GM18861 (cell line): ENCODE measurements around the gene CARHSP1.
"Not testable (repeated sequence)": the region's sequence is repeated elsewhere in the genome, so short reads cannot be mapped to it uniquely, and the experiment has no call there.

Source experiments
- ATAC-seq: cut with Tn5 transposase; IDR thresholded peaks from one replicate; pipeline ENCODE4 v1.9.1; 2021; ENCODE audit not compliant: unreplicated experiment

CARHSP1 gene

DNA sequence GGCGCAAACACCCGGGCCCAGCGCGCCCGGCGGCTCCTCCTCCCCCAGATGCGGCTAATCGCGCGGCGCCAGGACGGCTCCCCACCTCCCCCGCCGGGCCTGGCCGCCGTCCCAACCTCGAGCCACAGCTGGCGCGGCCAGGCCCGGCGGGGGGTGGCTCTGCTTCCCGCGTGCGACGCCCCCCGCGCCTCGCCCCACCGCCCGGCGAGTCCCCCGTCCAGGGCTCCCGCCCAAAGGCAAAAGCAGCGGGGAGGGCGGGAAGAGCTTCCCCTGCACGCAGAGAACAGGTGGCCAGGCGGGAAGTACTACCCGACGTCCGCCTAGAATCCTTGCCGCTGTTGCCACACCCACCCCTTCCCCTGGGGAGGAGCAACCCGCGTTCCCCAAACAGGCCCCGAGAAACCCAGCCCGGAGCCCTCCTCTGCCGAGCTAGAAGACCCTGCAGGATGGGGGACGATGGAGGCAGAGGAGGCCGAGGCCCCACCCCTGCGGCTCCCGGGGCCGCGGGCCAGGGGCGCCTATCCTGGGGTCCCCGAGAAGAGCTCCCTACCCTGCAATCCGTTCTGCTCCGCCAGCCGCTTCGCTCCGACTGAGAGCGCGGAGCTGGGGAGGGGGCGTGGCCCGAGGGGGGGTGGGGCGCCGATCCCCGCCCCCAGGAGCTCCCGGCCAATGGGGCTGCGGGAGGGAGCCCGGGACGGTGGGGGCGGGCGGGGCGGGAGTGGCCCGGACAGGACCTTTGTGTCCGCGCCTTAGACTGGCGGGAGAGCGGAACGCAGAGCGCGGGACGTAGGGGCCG, at the start of gene CARHSP1:
Gene CARHSP1, minus strand, starts transcription at position 591 of the 796 bp plus-strand sequence. CDS start 9,678 bp downstream, outside the sequence.
- ATAC-seq, result peak; percentile 54

DNA sequence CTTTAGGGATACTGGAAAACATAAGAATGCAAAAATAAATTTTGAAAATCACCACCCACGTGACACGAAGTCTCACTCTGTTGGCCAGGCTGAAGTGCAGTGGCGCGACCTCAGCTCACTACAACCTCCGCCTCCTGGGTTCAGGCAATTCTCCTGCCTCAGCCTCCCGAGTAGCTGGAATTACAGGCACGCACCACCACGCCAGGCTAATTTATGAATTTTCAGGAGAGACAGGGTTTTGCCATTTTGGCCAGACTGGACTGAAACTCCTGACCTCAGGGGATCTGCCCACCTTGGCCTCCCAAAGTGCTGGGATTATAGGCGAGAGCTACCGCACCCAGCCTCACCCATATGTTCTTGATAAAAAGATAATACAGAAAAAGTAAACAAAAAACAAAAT, 48.5 kb upstream of the CARHSP1 start:
- not testable (repeated sequence) for ATAC-seq

DNA sequence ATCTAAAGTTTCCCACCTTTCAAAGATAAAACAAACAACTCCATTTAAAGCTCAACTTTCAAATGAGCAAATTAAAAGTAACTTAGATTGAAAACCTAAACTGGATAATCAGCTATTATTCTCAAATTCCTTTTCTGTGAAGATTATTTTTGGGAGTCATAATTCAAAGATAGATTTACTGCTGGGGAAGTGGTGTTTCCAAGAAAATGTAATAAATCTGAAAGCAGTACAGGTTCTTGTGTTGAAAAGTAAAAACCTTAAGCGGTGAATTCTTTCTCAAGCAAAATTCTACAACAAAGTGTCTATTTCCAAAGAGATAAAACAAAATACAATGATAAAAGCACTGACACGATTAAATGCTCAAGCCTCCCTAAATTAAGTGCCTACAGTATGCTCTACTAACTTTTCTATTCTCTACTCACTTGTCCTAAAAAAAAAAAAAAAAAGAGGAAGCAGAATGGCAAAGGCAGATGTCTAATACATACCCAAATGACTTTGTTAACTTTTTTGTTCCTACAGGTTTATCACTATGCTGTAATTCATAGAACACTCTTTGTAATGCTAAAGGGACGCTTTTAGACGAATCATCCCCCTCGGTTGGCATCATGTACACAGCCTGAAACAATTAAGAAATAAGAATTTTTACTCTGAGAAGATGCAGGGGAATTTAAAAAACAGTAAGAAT, 47.9 kb upstream of the CARHSP1 start:
- no peak for ATAC-seq

DNA sequence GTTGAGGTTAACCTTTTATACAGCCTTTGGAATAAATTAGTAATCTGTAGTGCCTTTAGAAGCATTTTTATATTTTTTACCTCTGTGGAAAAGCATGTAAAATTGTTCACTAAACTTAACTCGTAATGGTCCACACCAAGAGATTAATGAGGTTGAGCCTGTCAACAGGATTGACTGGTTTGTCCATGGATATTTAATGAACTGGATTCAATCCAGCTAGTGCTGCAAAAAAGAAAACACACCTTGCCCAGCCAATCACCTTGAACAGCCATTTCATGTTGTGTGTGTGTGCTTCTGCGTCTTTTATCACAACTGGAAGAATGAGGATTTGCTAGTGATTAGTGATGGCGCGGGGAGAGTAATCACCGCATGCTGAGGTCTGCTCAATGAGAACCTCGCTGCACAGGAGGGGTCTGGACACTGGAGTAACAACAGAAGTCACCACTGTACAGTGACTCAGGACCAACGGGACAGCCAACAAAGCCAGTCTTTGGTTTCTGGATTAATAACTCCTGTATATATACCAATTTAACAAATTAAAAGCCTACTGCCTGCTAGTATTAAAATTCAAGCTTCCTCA, 47.0 kb upstream of the CARHSP1 start:
- no peak for ATAC-seq

DNA sequence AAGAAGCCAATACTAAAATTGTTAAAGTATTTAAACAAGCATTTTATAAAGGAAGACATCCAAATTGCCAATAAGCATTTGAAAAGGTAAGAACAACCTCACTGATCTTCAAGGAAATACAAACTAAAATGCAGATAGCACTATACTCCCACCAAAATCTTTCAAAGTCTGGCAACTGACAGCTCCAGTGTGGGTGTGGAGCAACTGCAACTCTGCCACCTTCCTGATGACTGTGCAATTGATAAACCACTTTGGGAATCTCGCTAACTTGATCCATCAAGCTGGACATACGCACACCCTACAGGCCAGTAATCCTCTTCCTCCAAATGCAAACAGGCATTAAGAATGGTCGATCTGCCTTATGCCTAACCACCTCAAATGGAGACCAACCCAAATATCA, 45.3 kb upstream of the CARHSP1 start:
- ATAC-seq, result no peak

DNA sequence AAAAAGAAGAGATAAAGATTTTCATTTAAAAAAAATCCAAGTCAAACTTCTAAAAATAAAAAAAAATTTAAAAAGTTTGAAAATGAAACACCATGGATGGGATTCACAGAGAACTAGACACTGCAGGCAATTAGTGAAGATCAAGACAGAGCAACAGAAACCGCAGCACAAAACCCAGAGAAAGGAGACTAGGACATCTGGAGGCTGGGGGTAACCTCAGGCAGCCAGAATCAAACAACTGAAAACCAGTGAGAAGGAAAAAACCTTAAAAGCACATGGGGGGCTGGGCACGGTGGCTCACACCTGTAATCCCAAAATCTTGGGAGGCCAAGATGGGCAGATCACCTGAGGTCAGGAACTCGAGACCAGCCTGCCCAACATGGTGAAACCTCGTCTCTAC, 44.0 kb upstream of the CARHSP1 start:
- no peak for ATAC-seq

DNA sequence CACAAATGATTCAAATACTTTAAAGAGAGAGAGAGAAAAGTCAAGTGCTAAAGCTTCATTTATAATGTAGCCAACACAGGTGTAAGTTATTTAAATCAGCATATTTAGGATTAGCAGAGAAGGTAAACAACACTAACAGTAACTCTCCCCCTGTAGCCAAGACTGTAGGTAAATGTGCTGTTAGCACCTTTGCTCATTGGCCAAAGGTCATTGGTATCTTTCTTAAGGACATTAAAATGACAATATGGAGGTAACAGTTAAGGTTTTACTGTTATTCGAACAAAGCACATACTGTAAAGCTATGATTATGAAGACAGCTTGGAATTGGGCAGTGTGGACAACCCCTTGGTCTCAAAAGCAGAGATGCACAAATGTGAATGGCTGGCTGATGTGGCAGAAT, 42.0 kb upstream of the CARHSP1 start:
- ATAC-seq, result no peak

DNA sequence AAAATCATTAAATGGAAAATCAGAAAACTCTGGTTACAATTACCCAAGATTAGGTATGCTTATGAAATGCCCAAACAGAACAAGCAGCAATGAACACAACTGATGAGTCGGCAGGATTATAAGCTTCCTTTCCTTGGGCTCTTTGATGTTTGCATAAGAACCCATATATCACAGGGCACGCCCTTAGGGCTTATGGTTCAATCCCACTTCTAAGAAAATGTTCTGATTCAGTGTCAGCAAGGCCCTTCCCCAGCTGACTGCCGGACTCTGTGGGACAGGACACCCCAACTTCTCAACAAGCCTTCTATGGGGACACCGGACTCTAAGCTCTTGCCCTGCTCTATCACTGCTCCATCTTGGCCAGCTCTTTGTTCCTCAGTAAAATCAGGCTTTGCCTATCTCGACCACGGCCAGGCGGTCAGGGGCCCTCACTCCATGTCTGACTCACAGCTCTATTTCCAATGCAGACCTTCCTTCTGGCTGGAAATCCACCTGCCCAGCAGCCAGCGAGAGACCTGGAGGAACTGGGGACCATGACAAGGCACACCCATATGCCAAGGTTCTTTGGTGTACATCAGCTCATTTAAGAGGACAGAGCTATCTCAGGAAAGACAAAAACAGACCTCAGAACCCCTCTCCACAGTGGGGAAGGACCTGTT, 40.1 kb upstream of the CARHSP1 start:
- no peak for ATAC-seq

DNA sequence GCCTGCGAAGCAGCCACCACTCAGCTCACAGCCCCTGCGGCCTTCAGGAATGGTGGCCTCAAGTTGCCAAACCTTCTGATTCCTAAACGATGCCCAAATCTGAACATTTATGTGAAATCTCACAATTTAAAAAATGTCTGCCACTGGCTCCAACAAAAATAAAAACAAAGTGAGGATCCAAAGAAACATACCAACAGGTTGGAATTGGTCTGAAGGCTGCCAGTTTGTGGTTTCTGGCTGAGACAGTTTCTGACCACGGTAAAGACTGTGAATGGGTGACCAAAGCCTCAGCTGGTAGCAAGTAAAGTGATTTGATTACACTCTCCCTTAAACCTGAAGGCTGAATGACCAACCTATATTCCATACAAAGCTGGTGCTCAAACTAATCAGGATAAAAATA, 38.3 kb upstream of the CARHSP1 start:
- ATAC-seq, result no peak

DNA sequence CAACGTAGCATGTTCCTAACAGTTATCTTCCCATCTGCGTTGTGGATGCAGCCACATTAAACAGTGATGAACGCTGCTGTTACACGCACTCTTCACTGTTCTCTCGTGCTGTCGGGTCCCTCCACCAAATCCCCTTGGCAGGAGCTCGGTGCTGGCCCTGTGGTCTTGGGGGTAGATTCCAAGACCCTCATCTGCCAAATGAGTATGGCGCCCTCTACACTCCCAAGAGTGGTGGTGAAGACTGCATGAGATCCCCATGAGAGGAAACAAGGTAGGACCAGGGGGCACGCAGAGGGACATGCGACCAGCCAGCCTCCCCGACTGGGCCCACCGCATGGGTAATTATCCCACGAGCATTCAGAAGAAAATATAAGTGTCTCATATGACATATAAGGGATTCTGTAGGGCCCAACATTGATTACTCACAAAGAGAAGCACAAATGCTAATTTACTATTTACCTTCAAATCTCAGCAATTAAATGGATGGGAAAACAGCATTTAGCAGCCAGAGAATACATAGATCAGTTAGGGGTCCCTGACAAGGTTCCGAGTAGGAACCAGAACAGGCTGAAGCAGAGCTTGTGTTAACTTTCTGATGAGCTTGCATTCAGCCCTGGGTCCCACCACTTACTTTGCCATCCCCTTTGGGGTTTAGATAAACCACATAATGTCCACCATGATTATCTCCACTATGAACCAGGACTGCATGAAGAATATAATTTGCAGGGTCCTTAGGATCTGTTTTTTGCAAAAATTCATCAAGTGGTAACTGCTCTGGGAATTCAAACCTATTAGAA, 37.2 kb upstream of the CARHSP1 start:
- ATAC-seq, result no peak

DNA sequence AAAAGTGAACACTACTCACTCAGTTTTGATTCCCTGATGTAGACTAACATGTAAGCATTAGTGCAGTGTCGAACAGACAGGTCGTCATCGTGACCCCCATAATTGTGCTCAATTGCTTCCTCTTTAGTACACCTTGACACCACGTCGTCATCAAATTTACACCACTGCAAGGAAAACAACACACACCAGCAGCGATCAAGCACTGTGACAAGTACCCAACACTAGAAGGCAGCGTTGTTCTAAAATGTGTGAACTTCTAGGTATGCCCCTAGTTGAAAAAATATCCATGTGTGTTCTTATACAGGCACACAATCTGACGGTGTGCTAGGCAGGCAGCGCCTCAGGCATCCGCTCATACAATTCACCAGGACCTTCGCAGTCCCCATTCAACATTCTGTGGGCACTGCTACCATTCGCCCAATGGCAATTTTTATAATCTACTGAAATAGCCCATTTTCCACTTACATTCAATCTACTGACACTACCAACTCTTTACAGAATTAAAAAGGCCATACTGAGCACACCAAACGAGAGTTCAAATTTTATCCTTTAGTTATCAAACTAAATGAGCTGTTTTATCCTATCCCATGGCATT, 36.5 kb upstream of the CARHSP1 start:
- ATAC-seq, result peak; percentile 52

DNA sequence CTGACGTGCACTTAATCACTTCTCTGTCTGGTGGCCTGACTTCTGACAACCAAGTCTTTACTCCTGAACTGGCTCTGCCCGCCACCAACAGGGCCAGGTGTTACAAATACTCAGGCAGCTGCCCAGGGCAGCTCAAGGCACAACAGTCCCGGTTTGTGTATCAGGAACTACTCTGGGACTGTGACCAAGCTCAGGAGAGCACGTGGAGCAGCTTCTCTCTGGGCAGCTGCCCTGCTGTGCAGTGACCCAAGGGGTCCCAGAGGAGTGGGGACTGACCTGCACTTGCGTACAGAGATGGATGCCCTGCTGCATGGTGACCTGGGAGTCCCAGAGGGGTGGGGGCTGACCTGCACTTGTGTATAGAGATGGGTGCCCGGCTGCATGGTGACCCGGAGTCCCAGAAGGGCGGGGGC, 35.2 kb upstream of the CARHSP1 start:
- no peak for ATAC-seq

DNA sequence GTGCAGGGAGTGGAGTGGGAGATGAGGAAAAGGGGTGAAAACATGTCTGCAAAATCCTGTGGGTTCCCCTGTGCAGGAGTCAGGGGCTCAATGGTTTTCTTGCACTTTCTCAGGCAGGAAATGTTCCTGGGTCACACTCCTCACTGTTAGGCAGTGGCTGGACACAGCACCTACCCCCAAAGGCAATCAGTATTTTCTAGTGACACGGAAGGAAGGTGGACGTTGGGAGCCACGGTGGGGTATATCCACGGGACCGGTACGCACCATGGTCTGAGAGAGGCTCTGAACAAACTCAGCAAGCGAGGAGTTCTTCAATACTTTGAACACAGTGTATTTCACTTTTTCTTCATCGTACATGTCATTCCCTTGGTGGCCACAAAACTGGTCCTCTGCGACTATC, 34.2 kb upstream of the CARHSP1 start:
- no peak for ATAC-seq

DNA sequence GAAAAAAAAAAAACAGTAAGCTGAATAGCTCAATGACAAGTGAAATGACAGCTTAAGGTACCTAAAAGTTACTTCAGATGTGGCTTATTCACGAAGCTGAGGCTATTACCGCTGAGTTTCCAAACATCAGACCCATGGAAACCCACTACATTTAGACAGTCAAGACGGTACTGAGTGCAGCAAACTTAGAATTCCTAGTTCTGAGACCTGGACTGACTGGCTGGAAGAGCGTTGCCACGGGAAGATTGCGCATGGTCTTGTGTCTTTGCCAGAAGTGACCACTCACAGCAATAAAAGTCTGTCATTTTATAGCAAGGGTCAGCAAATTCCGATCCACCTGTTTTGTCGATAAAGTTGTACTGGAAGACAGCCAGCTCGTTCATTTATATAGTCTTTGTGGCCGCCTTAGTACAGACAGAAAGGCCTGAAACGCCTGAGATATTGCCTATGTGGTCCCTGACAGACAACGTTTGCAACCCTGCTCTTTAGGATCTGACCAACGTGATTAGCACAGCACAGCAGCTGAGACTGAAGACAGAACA, 32.6 kb upstream of the CARHSP1 start:
- ATAC-seq, result no peak

DNA sequence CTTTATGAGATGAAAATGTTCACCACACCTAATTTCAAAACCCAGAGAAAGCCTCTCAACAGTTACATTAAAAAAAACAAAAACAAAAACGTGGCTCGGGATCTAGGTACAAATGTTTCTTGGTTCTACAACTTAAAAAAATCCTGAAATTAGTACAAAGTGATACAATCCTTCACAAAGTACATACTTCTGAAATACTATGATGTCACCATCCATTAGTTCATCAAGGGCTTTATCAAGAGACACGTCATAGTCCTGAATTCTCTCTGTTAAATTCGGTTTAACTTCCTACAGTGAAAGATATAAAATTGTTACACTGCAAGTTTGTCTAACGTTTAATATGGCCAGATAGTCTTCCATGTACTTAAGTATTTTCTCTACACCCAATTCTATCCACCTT, 31.5 kb upstream of the CARHSP1 start:
- no peak for ATAC-seq

DNA sequence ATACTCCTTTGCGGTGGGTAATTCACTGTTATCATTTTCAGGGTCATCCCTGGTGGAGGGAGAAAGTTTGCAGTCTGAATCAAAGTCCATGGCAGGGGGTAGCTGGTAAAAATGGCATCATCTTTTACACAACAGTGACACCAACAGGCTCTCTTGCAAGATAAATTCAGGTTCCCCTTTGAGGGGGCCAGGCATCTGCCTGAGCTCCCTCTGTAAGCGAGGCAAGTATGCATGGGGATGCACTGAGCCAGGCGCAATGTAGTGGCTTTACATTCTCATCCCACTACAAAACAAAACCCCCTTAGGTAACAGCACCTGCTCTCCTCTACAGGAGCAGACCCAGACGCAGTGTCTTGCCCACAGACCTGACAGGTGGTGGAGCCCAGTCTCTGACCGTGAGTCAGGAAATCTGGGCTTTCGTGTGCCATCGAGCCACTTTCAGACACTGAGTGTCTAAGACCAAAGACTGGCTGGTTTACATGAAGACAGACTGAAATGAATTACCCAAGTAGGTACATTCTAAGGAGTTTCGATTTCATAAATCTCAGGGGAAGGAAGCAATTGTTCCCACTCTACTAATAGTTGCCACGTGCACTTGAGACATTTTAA, 31.0 kb upstream of the CARHSP1 start:
- ATAC-seq, result peak; percentile 53

DNA sequence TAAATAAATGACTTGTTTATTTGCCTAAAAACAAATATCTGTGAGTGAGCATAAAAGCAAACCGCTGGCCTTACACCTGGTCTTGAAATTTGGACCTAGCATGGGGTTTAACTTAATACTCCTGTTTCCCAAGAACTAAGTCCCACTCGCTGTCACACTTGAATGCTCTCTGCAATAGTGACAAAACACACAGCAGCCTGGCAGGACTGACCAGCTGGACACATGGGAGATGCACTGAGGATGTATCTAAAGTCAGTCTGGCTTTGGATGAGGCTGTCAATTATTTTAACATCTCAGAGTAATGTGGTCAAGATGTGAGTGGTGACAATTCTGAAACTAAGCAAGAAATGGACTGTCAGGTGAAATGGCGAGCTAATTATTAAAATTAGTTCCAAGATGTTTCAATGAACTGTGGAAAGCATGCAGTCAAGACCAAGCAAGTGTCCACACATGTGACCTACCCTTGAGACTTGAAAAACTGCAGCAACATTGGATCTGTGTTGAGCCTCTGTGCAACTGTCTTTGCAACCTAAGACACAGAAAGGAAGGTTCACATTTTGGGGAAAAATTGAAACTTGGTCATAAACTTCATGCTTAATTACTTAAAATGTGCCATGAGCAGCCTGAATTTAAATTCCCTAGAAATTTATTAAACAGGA, 30.0 kb upstream of the CARHSP1 start:
- peak; percentile 29 for ATAC-seq

DNA sequence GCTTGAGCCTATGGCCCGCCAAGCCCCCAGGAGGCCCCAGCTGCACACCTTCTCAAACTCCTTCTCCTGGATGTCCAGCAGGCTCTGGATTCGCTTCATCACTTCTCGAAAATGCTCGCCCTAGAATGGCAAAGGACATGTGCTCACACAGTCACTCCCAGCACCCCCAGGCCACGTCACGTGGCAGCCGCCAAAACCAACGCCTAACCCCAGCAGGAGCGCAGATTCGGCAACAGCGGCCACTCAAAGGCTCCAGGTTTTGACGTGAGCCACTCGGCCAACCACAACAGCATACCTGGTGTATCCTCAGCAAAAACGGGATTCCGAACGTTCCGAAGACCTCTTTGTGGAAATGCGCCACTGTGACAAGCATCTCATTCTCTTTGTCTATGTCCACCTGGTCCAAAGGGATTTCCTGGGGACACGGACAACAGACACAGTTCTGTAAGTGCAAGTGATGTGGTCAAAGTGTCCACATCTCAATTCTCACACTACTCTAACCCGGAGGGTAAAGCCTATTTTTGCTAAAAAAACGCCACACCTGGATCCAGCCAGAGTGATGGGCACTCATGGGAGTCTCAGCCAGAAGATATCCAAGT, 26.0 kb upstream of the CARHSP1 start:
- ATAC-seq, result no peak
